Activated CD4-positive, alpha-beta memory T cell treated with anti-CD3 and anti-CD28 coated beads, Interleukin-2, amount 10 ng/mL, durations not matched to agents 7 days and 5 days (primary cell): ENCODE data around the gene TMEM108. TPM values are rescaled to one million over a fixed set of nuclear protein-coding genes. Genes with fewer than 3 reads are reported as not detected.

Experiments
- CTCF ChIA-PET: fragments of 350-600 bp; sonication (Branson Sonifier 250); formaldehyde crosslinking; loops from one replicate; lab custom pipeline; 2021; ENCODE audit warnings: antibody characterized with exemption, inconsistent platforms; lab: Charles Lee
- POLR2A ChIA-PET: fragments of 350-600 bp; sonication (Branson Sonifier 250); formaldehyde crosslinking; loops from one replicate; lab custom pipeline; 2021; ENCODE audit warnings: antibody characterized with exemption; lab: Charles Lee
- DNase-seq: peaks from one replicate; pipeline ENCODE4 v3.0.0-alpha.2; 2020
- H3K27ac Mint-ChIP-seq: one replicate; pipeline ENCODE4 v1.8.0; 2021; ENCODE audit warnings: mild to moderate bottlenecking, mixed read lengths
- H3K27me3 Mint-ChIP-seq: one replicate; pipeline ENCODE4 v1.8.0; 2021; ENCODE audit warnings: mixed read lengths
- H3K36me3 Mint-ChIP-seq: one replicate; pipeline ENCODE4 v1.8.0; 2021; ENCODE audit warnings: low read depth, mixed read lengths
- H3K4me1 Mint-ChIP-seq: one replicate; pipeline ENCODE4 v1.8.0; 2021; ENCODE audit warnings: mixed read lengths
- H3K4me3 Mint-ChIP-seq: one replicate; pipeline ENCODE4 v1.8.0; 2021; ENCODE audit warnings: mild to moderate bottlenecking, mixed read lengths
- H3K9me3 Mint-ChIP-seq: one replicate; pipeline ENCODE4 v1.8.0; 2021; ENCODE audit warnings: mixed read lengths
- total RNA-seq, 2 experiments: library from RNA; stranded (reverse); gene quantifications; one replicate each; pipeline ENCODE4 v1.2.3, GENCODE V29; 2021

TMEM108 gene
- total RNA-seq, 2 experiments from 2014 or later: not detected

GRCh38 chr3:133248389-133248788 lies 210.2 kb downstream of the TMEM108 start:
- CTCF ChIA-PET: no interaction called here
- Mint-ChIP-seq H3K4me3 (no peak overlapping the region), H3K27ac (no peak overlapping the region), H3K9me3 (no peaks in the 10 kb centered on the region), H3K4me1 (no peaks in the 10 kb centered on the region), H3K27me3 (peaks cover 5% of the 10 kb centered on the region), H3K36me3 (no peaks in the 10 kb centered on the region)
- POLR2A ChIA-PET: no interaction called here
- DNase-seq: no peak

GRCh38 chr3:133249490-133249889 lies 211.3 kb downstream of the TMEM108 start:
- Mint-ChIP-seq H3K36me3 (no peaks in the 10 kb centered on the region), H3K27ac (no peak overlapping the region), H3K4me1 (no peaks in the 10 kb centered on the region), H3K27me3 (peaks cover 5% of the 10 kb centered on the region), H3K4me3 (no peak overlapping the region), H3K9me3 (no peaks in the 10 kb centered on the region)
- no peak for DNase-seq
- CTCF ChIA-PET: no interaction called here
- POLR2A ChIA-PET: no interaction called here

GRCh38 chr3:133254151-133254550 lies 216.0 kb downstream of the TMEM108 start:
- CTCF ChIA-PET: no interaction called here
- no peak overlapping the region for H3K4me3 Mint-ChIP-seq
- no peak overlapping the region for H3K27ac Mint-ChIP-seq
- H3K9me3 Mint-ChIP-seq: no peaks in the 10 kb centered on the region
- H3K4me1 Mint-ChIP-seq: no peaks in the 10 kb centered on the region
- H3K36me3 Mint-ChIP-seq: no peaks in the 10 kb centered on the region
- DNase-seq: no peak
- POLR2A ChIA-PET: no interaction called here
- H3K27me3 Mint-ChIP-seq: peaks cover 1% of the 10 kb centered on the region

DNA sequence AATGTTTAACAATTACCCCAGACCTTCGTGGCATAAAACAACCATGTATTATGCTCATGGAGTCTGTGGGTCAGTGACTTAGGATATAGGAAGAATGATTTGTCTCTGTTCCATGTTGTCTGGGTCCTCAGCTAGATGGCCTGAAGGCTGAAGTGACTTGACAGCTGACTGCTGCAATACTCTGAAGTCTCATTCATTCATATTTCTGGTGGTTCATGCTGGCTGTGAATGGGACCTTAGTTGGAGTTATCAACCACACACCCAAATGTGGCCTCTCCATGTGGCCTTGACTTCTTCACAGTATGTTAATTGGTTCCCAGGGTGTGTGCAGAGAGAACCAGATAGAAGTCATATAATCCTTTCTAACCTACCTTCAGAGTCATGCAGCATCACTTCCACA lies 216.5 kb downstream of the TMEM108 start:
- ChIA-PET POLR2A (no interaction called here), CTCF (no interaction called here)
- no peak for DNase-seq
- H3K27ac Mint-ChIP-seq: no peak overlapping the region
- H3K9me3 Mint-ChIP-seq: no peaks in the 10 kb centered on the region
- peaks cover 1% of the 10 kb centered on the region for H3K27me3 Mint-ChIP-seq
- no peak overlapping the region for H3K4me3 Mint-ChIP-seq
- no peaks in the 10 kb centered on the region for H3K36me3 Mint-ChIP-seq
- no peaks in the 10 kb centered on the region for H3K4me1 Mint-ChIP-seq

GRCh38 chr3:133256787-133257483 lies 218.7 kb downstream of the TMEM108 start:
- H3K27me3 Mint-ChIP-seq: peaks cover 6% of the 10 kb centered on the region
- H3K4me1 Mint-ChIP-seq: no peaks in the 10 kb centered on the region
- no peak overlapping the region for H3K27ac Mint-ChIP-seq
- ChIA-PET POLR2A (no interaction called here), CTCF (no interaction called here)
- H3K4me3 Mint-ChIP-seq: no peak overlapping the region
- no peak for DNase-seq
- no peaks in the 10 kb centered on the region for H3K36me3 Mint-ChIP-seq
- H3K9me3 Mint-ChIP-seq: no peaks in the 10 kb centered on the region

DNA sequence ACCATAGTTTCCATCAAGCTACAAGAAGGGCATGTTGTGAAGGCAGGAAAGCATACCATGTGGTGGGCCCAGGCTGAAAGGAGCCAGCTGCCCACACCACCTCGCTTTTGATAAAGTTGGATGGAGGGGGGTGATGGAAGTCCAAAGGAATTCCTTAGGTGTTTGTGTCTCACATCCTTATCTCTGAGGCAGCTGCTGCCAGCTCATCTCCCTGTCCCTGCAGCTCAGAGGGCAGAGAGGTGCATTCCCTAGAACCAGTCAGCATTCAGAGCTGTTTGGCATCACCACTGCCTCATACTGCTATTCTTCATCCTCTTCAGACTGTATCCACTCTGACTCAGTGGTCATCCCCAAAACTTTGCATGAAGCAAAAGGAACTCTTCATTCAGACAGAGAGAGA lies 220.2 kb downstream of the TMEM108 start:
- ChIA-PET POLR2A (no interaction called here), CTCF (no interaction called here)
- Mint-ChIP-seq H3K27ac (no peak overlapping the region), H3K36me3 (no peaks in the 10 kb centered on the region), H3K4me1 (no peaks in the 10 kb centered on the region), H3K27me3 (peaks cover 7% of the 10 kb centered on the region), H3K4me3 (no peak overlapping the region), H3K9me3 (no peaks in the 10 kb centered on the region)
- no peak for DNase-seq

GRCh38 chr3:133259767-133260166 lies 221.6 kb downstream of the TMEM108 start:
- H3K4me1 Mint-ChIP-seq: no peaks in the 10 kb centered on the region
- no peak overlapping the region for H3K27ac Mint-ChIP-seq
- no peaks in the 10 kb centered on the region for H3K9me3 Mint-ChIP-seq
- ChIA-PET CTCF (no interaction called here), POLR2A (no interaction called here)
- no peaks in the 10 kb centered on the region for H3K36me3 Mint-ChIP-seq
- no peak for DNase-seq
- H3K4me3 Mint-ChIP-seq: no peak overlapping the region
- H3K27me3 Mint-ChIP-seq: peaks cover 7% of the 10 kb centered on the region

DNA sequence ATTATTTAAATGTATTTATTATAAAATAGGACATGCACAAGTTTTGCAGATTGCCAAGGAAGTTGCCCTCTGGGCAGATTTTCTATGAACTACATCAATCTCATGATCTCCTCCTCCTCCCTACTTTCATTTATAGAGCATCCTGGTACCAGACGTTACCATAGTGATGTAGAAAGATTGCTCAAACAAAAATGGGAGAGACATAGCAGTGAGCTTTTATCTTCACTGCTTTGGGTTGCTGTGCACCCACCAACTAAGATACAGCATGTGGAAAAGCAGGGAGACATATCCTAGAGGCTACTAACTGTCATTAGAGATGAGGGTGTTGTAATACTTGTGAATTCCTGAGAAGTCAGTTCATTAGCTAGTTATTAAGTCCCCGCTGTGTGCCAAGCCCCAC lies 224.1 kb downstream of the TMEM108 start:
- no peaks in the 10 kb centered on the region for H3K36me3 Mint-ChIP-seq
- peaks cover 10% of the 10 kb centered on the region for H3K27me3 Mint-ChIP-seq
- ChIA-PET CTCF (no interaction called here), POLR2A (no interaction called here)
- no peaks in the 10 kb centered on the region for H3K4me1 Mint-ChIP-seq
- H3K4me3 Mint-ChIP-seq: no peak overlapping the region
- no peaks in the 10 kb centered on the region for H3K9me3 Mint-ChIP-seq
- DNase-seq: no peak
- H3K27ac Mint-ChIP-seq: no peak overlapping the region

DNA sequence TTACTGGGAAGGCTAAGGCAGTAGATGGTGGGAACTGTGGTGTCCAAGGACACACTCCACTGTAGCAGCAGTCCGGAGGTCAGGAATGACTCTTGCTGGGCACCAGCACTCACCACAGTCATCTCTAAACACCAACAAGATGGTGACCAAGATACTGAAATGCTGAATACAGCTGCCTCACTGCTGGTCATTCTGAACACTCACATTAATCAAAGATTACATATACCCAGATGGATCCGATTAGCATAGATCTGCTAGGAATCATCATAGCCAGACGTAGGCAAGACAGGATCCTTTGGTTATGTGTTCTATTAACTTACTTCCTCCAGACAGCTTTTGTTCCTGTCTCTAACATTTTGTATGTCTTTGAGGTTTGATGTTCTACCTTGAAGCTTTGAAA lies 226.7 kb downstream of the TMEM108 start:
- H3K4me3 Mint-ChIP-seq: no peak overlapping the region
- ChIA-PET CTCF (no interaction called here), POLR2A (no interaction called here)
- H3K9me3 Mint-ChIP-seq: no peaks in the 10 kb centered on the region
- no peaks in the 10 kb centered on the region for H3K36me3 Mint-ChIP-seq
- H3K27ac Mint-ChIP-seq: no peak overlapping the region
- H3K4me1 Mint-ChIP-seq: no peaks in the 10 kb centered on the region
- H3K27me3 Mint-ChIP-seq: peaks cover 10% of the 10 kb centered on the region
- DNase-seq: no peak

GRCh38 chr3:133268726-133269134 lies 230.5 kb downstream of the TMEM108 start:
- Mint-ChIP-seq H3K9me3 (no peaks in the 10 kb centered on the region), H3K27ac (no peak overlapping the region), H3K27me3 (peaks cover 6% of the 10 kb centered on the region), H3K36me3 (no peaks in the 10 kb centered on the region), H3K4me3 (no peak overlapping the region), H3K4me1 (no peaks in the 10 kb centered on the region)
- ChIA-PET POLR2A (no interaction called here), CTCF (no interaction called here)
- no peak for DNase-seq

DNA sequence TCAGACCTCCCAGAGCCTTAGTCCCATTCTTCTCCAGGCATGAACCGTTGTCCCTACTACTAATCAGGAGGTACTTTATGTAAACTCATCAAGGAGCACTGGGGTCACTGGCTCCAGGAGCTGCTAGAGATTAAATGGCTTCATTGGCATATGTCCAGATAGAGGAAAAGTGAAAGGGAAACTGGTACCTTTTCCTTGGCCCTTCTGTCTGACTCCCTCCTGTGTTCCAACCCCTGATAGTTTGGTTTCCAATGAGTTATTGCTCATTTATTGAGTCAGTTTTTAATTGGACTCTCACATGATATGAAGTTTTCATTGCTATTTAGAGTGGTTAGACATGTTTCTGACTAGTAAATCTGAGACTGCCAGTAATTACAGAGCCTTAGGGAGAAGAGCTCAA lies 231.2 kb downstream of the TMEM108 start:
- H3K27me3 Mint-ChIP-seq: peaks cover 12% of the 10 kb centered on the region
- CTCF ChIA-PET: no interaction called here
- H3K4me3 Mint-ChIP-seq: no peak overlapping the region
- no peak for DNase-seq
- no peaks in the 10 kb centered on the region for H3K9me3 Mint-ChIP-seq
- H3K27ac Mint-ChIP-seq: no peak overlapping the region
- H3K4me1 Mint-ChIP-seq: no peaks in the 10 kb centered on the region
- POLR2A ChIA-PET: no interaction called here
- no peaks in the 10 kb centered on the region for H3K36me3 Mint-ChIP-seq

- Mint-ChIP-seq H3K27me3 (peaks cover 11% of the 10 kb centered on the region), H3K4me1 (no peaks in the 10 kb centered on the region), H3K9me3 (no peaks in the 10 kb centered on the region), H3K36me3 (no peaks in the 10 kb centered on the region), H3K27ac (no peak overlapping the region), H3K4me3 (no peak overlapping the region)
- POLR2A ChIA-PET: no interaction called here
- DNase-seq: no peak
- CTCF ChIA-PET: no interaction called here
Observed at GRCh38 chr3:133270631-133271030, 232.4 kb downstream of the TMEM108 start.

- CTCF ChIA-PET: no interaction called here
- POLR2A ChIA-PET: no interaction called here
- H3K9me3 Mint-ChIP-seq: no peaks in the 10 kb centered on the region
- no peak overlapping the region for H3K4me3 Mint-ChIP-seq
- DNase-seq: no peak
- H3K27ac Mint-ChIP-seq: no peak overlapping the region
- H3K36me3 Mint-ChIP-seq: no peaks in the 10 kb centered on the region
- no peaks in the 10 kb centered on the region for H3K4me1 Mint-ChIP-seq
- peaks cover 13% of the 10 kb centered on the region for H3K27me3 Mint-ChIP-seq
Observed at GRCh38 chr3:133271042-133271441, 232.9 kb downstream of the TMEM108 start.

GRCh38 chr3:133271539-133271938 lies 233.3 kb downstream of the TMEM108 start:
- CTCF ChIA-PET: no interaction called here
- no peak for DNase-seq
- no peak overlapping the region for H3K4me3 Mint-ChIP-seq
- POLR2A ChIA-PET: no interaction called here
- H3K4me1 Mint-ChIP-seq: no peaks in the 10 kb centered on the region
- H3K27me3 Mint-ChIP-seq: peaks cover 13% of the 10 kb centered on the region
- no peak overlapping the region for H3K27ac Mint-ChIP-seq
- no peaks in the 10 kb centered on the region for H3K36me3 Mint-ChIP-seq
- H3K9me3 Mint-ChIP-seq: no peaks in the 10 kb centered on the region
